ENCODE measurements around the gene OR9G4.

Gene OR9G4

GRCh38 chr11:56748597-56748996 lies at the start of gene OR9G4:
Gene OR9G4 (minus strand): TSS chr11:56748697. CDS start chr11:56743766, 4,931 bp downstream.
- TF ChIP-seq YY1 (IDR thresholded peaks at IDR 0.05; ENCODE audit: low read depth), result no peak
- TF ChIP-seq NFIC (IDR thresholded peaks at IDR 0.05), result no peak

DNA sequence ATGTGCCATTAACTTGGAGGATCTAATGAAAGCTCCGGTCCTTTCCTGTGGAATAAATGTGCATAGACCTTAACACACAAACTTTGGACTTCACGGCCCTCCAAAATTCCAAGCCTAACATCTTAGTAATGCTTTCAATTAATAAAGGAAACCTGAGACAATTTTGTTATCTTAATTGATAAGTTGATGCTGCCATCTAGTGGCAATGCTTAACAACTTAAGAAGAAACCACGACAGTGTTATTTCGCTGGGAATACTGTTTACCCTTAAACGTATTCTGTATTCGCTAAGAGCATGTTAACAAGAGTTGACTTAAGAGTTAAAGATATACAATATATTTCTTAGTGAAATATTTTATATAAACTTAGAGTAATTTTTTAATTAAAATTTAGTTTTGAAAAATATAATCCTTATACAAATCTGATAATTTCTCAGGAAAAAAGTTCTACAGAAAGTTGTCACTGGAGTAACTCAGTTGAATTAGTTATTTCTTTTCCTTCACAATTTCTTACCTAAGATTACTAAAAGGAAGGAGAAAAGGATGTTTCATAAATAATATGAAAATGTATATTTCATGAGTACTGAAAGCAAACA lies 35.0 kb upstream of the OR9G4 start:
- TF ChIP-seq TCF12 (IDR thresholded peaks at IDR 0.05; ENCODE audit: low read depth), result no peak
- TF ChIP-seq RAD21 (IDR thresholded peaks at IDR 0.05; ENCODE audit: low read depth), result peak; percentile 53

DNA sequence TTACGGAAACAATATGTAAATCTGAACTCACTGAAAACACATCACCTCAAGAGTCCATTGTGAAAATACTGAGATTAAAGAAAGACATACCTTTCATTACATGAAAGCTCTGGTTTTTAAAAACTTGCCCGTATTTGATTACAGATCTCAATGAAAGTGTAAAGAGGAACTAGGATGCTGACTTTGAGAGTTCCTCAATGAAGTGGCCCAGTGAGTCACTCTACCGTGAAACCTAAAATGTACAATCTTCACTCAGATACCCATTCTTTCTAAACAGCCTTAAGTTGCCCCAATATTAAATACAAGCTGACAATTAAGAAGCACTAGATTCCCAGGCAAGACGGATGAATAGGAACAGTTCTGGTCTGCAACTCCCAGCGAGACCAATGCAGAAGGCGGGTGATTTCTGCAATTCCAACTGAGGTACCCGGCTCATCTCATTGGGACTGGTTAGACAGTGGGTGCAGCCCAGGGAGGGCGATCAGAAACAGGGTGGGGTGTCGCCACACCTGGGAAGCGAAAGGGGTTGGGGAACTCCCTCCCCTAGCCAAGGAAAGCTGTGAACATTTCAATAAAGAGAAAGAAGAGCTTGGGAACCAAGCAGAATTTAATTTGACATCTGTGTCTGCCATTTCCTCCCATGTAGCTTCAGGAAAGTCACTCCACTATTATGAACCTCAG lies 33.8 kb upstream of the OR9G4 start:
- TF ChIP-seq YY1 (IDR thresholded peaks at IDR 0.05; ENCODE audit: low read depth) (no peak), CREB1 (IDR thresholded peaks at IDR 0.05; ENCODE audit: low read depth) (no peak), TAF1 (IDR thresholded peaks at IDR 0.05; ENCODE audit: low read depth) (no peak), TCF12 (IDR thresholded peaks at IDR 0.05; ENCODE audit: low read depth) (no peak), TEAD4 (IDR thresholded peaks at IDR 0.05) (no peak), FOXM1 (IDR thresholded peaks at IDR 0.05; ENCODE audit: borderline replicate concordance, low read depth) (no peak), ZBTB7A (IDR thresholded peaks at IDR 0.05; ENCODE audit: low read depth) (no peak), CEBPB (IDR thresholded peaks at IDR 0.05) (no peak), NFIC (IDR thresholded peaks at IDR 0.05) (no peak), RAD21 (IDR thresholded peaks at IDR 0.05; ENCODE audit: low read depth) (no peak), EP300 (IDR thresholded peaks at IDR 0.05; ENCODE audit: borderline replicate concordance) (no peak), EGR1 (IDR thresholded peaks at IDR 0.05) (no peak)
- TF ChIP-seq, protein P1, sequence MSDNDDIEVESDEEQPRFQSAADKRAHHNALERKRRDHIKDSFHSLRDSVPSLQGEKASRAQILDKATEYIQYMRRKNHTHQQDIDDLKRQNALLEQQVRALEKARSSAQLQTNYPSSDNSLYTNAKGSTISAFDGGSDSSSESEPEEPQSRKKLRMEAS (IDR thresholded peaks at IDR 0.05), result no peak
- TF ChIP-seq, protein P2, sequence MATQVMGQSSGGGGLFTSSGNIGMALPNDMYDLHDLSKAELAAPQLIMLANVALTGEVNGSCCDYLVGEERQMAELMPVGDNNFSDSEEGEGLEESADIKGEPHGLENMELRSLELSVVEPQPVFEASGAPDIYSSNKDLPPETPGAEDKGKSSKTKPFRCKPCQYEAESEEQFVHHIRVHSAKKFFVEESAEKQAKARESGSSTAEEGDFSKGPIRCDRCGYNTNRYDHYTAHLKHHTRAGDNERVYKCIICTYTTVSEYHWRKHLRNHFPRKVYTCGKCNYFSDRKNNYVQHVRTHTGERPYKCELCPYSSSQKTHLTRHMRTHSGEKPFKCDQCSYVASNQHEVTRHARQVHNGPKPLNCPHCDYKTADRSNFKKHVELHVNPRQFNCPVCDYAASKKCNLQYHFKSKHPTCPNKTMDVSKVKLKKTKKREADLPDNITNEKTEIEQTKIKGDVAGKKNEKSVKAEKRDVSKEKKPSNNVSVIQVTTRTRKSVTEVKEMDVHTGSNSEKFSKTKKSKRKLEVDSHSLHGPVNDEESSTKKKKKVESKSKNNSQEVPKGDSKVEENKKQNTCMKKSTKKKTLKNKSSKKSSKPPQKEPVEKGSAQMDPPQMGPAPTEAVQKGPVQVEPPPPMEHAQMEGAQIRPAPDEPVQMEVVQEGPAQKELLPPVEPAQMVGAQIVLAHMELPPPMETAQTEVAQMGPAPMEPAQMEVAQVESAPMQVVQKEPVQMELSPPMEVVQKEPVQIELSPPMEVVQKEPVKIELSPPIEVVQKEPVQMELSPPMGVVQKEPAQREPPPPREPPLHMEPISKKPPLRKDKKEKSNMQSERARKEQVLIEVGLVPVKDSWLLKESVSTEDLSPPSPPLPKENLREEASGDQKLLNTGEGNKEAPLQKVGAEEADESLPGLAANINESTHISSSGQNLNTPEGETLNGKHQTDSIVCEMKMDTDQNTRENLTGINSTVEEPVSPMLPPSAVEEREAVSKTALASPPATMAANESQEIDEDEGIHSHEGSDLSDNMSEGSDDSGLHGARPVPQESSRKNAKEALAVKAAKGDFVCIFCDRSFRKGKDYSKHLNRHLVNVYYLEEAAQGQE (IDR thresholded peaks at IDR 0.05; ENCODE audit: low read depth), result no peak
- TF ChIP-seq, protein P3, sequence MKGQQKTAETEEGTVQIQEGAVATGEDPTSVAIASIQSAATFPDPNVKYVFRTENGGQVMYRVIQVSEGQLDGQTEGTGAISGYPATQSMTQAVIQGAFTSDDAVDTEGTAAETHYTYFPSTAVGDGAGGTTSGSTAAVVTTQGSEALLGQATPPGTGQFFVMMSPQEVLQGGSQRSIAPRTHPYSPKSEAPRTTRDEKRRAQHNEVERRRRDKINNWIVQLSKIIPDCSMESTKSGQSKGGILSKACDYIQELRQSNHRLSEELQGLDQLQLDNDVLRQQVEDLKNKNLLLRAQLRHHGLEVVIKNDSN (IDR thresholded peaks at IDR 0.05), result no peak

GRCh38 chr11:56776809-56777208 lies 28.3 kb upstream of the OR9G4 start:
- TF ChIP-seq, protein P2 (IDR thresholded peaks at IDR 0.05; ENCODE audit: low read depth), result no peak
- no peak for TF ChIP-seq FOXM1 (IDR thresholded peaks at IDR 0.05; ENCODE audit: borderline replicate concordance, low read depth)
- TF ChIP-seq EP300 (IDR thresholded peaks at IDR 0.05; ENCODE audit: borderline replicate concordance), result no peak
- TF ChIP-seq CREB1 (IDR thresholded peaks at IDR 0.05; ENCODE audit: low read depth), result no peak
- TF ChIP-seq, protein P3 (IDR thresholded peaks at IDR 0.05), result no peak
- no peak for TF ChIP-seq TCF12 (IDR thresholded peaks at IDR 0.05; ENCODE audit: low read depth)

GRCh38 chr11:56764976-56765375 lies 16.5 kb upstream of the OR9G4 start:
- TF ChIP-seq EGR1 (IDR thresholded peaks at IDR 0.05) (no peak), TAF1 (IDR thresholded peaks at IDR 0.05; ENCODE audit: low read depth) (no peak), FOXM1 (IDR thresholded peaks at IDR 0.05; ENCODE audit: borderline replicate concordance, low read depth) (no peak), ZBTB7A (IDR thresholded peaks at IDR 0.05; ENCODE audit: low read depth) (no peak), RAD21 (IDR thresholded peaks at IDR 0.05; ENCODE audit: low read depth) (no peak), YY1 (IDR thresholded peaks at IDR 0.05; ENCODE audit: low read depth) (no peak)
- TF ChIP-seq, protein P1 (IDR thresholded peaks at IDR 0.05), result no peak

- TF ChIP-seq, protein P3 (IDR thresholded peaks at IDR 0.05), result no peak
- TF ChIP-seq EP300 (IDR thresholded peaks at IDR 0.05; ENCODE audit: borderline replicate concordance) (no peak), CEBPB (IDR thresholded peaks at IDR 0.05) (no peak), FOXM1 (IDR thresholded peaks at IDR 0.05; ENCODE audit: borderline replicate concordance, low read depth) (no peak), ZBTB7A (IDR thresholded peaks at IDR 0.05; ENCODE audit: low read depth) (no peak), CREB1 (IDR thresholded peaks at IDR 0.05; ENCODE audit: low read depth) (no peak)
- TF ChIP-seq, protein P2 (IDR thresholded peaks at IDR 0.05; ENCODE audit: low read depth), result no peak
These were observed 3.0 kb upstream of the OR9G4 start for GRCh38 chr11:56751480-56751879.

Measured in Ishikawa (cell line).